Measurements from ENCODE around the gene MIER1. TPM values are rescaled to one million over a fixed set of nuclear protein-coding genes. Genes with fewer than 3 reads are reported as not detected.
A peak's percentile ranks its signal among the peaks of the same experiment; 100 is the strongest.

MIER1 gene
- total and polyA plus RNA-seq, 2 donors (not counting 1 experiment from before 2014, with no cell fraction given): 7.7 to 55.0 TPM

- DNase-seq (no peak), ATAC-seq (ENCODE audit: low read depth) (no peak)
- intact Hi-C loops (cut with micrococcal nuclease): no loop called here
- POLR2A ChIA-PET: no interaction called here
- no peak overlapping the region for H3K4me2 ChIP-seq (replicated peaks; ENCODE audit: low read depth, low read length, poor library complexity, severe bottlenecking)
- no peak overlapping the region for H3K9ac ChIP-seq (ENCODE audit: low read length)
- no peak overlapping the region for H2AFZ ChIP-seq (ENCODE audit: insufficient read depth, low read depth, low read length, poor library complexity, severe bottlenecking)
- Mint-ChIP-seq H3K4me1 (peaks cover 8% of the 10 kb centered on the region), H3K27ac (peak overlapping the region; percentile 4), H3K27me3 (no peaks in the 10 kb centered on the region), H3K4me3 (no peak overlapping the region), H3K9me3 (ENCODE audit: insufficient read depth) (no peaks in the 10 kb centered on the region)
- no peaks in the 10 kb centered on the region for H3K9me3 ChIP-seq (ENCODE audit: control extremely low read depth in 1 of 3, control insufficient read depth in 2 of 3, insufficient read depth in 1 of 3, low read length in 2 of 3)
- no peaks in the 10 kb centered on the region for H3K27me3 ChIP-seq (replicated peaks in 1 of 4; ENCODE audit: control extremely low read depth in 1 of 4, control insufficient read depth in 3 of 4, insufficient read depth in 4 of 4, low read length in 3 of 4)
- CTCF ChIA-PET: interaction anchor here (1.3 to 6.8 kb wide), 2 partner anchors 142 to 147 kb away, joined by 5 to 58 read pairs; no protein-coding TSS in a partner anchor
- peak overlapping the region in 1 of 2 donors; percentile 30 for H3K27ac ChIP-seq (ENCODE audit: low read length in 2 of 2)
- H3K4me3 ChIP-seq (ENCODE audit: control extremely low read depth in 1 of 5, extremely low read depth in 1 of 5, insufficient read depth in 1 of 5, low read depth in 2 of 5, low read length in 4 of 5): no peak overlapping the region
- H3K79me2 ChIP-seq (ENCODE audit: control insufficient read depth, insufficient read depth, low read length): no peaks in the 10 kb centered on the region
- peaks cover 0 to 35% of the 10 kb centered on the region in 2 experiments for H3K36me3 ChIP-seq (replicated peaks in 1 of 2; ENCODE audit: control extremely low read depth in 1 of 2, control insufficient read depth in 1 of 2, extremely low read depth in 1 of 2, insufficient read depth in 2 of 2, low read length in 1 of 2)
- H3K4me1 ChIP-seq (ENCODE audit: control insufficient read depth in 2 of 2, insufficient read depth in 2 of 2, low read length in 2 of 2): no peaks in the 10 kb centered on the region
- no peaks in the 10 kb centered on the region for H4K20me1 ChIP-seq (ENCODE audit: control insufficient read depth, insufficient read depth, low read length, poor library complexity, severe bottlenecking)
- no peak for TF ChIP-seq CTCF (IDR thresholded peaks at IDR 0.05)
- no peak for TF ChIP-seq EZH2 (IDR thresholded peaks at IDR 0.05; ENCODE audit: borderline replicate concordance, insufficient read depth, low read depth, low read length, poor library complexity, severe bottlenecking)
- 72% methylated on average over 3 of the region's 5 CpGs for WGBS (ENCODE audit: insufficient coverage)
These were observed 77.1 kb downstream of the MIER1 start for GRCh38 chr1:67001682-67002425.

GRCh38 chr1:67004176-67004575 lies 79.4 kb downstream of the MIER1 start:
- DNase-seq: no peak
- Mint-ChIP-seq H3K4me3 (no peak overlapping the region), H3K27me3 (no peaks in the 10 kb centered on the region), H3K4me1 (peaks cover 6% of the 10 kb centered on the region), H3K9me3 (ENCODE audit: insufficient read depth) (no peaks in the 10 kb centered on the region), H3K27ac (no peak overlapping the region)
- Histone ChIP-seq H3K4me3 (ENCODE audit: control extremely low read depth in 1 of 5, extremely low read depth in 1 of 5, insufficient read depth in 1 of 5, low read depth in 2 of 5, low read length in 4 of 5) (no peak overlapping the region), H3K79me2 (ENCODE audit: control insufficient read depth, insufficient read depth, low read length) (no peaks in the 10 kb centered on the region), H3K9ac (ENCODE audit: low read length) (no peak overlapping the region), H3K4me1 (ENCODE audit: control insufficient read depth in 2 of 2, insufficient read depth in 2 of 2, low read length in 2 of 2) (no peaks in the 10 kb centered on the region), H4K20me1 (ENCODE audit: control insufficient read depth, insufficient read depth, low read length, poor library complexity, severe bottlenecking) (no peaks in the 10 kb centered on the region), H2AFZ (ENCODE audit: insufficient read depth, low read depth, low read length, poor library complexity, severe bottlenecking) (no peak overlapping the region), H3K9me3 (ENCODE audit: control extremely low read depth in 1 of 3, control insufficient read depth in 2 of 3, insufficient read depth in 1 of 3, low read length in 2 of 3) (no peaks in the 10 kb centered on the region), H3K36me3 (replicated peaks in 1 of 2; ENCODE audit: control extremely low read depth in 1 of 2, control insufficient read depth in 1 of 2, extremely low read depth in 1 of 2, insufficient read depth in 2 of 2, low read length in 1 of 2) (peaks cover 0 to 52% of the 10 kb centered on the region in 2 experiments), H3K4me2 (replicated peaks; ENCODE audit: low read depth, low read length, poor library complexity, severe bottlenecking) (no peak overlapping the region), H3K27ac (ENCODE audit: low read length in 2 of 2) (no peak overlapping the region), H3K27me3 (replicated peaks in 1 of 4; ENCODE audit: control extremely low read depth in 1 of 4, control insufficient read depth in 3 of 4, insufficient read depth in 4 of 4, low read length in 3 of 4) (no peaks in the 10 kb centered on the region)
- TF ChIP-seq EZH2 (IDR thresholded peaks at IDR 0.05; ENCODE audit: borderline replicate concordance, insufficient read depth, low read depth, low read length, poor library complexity, severe bottlenecking) (no peak), CTCF (IDR thresholded peaks at IDR 0.05) (no peak)
- WGBS (ENCODE audit: insufficient coverage): no CpG with 5 or more reads among the region's 1 CpG
- ATAC-seq (ENCODE audit: low read depth): no peak
- ChIA-PET POLR2A (no interaction called here), CTCF (interaction anchor here (1.0 to 6.8 kb wide), 3 partner anchors 8 to 145 kb away, joined by 3 to 58 read pairs (median 5); partner anchors contain the start of gene C1orf141)
- intact Hi-C loops (cut with micrococcal nuclease): no loop called here

All from B cell (primary cell).